B cell (primary cell): Measurements from ENCODE around the gene ZNF775. TPM values are rescaled to one million over a fixed set of nuclear protein-coding genes. Genes with fewer than 3 reads are reported as not detected.
A peak's percentile ranks its signal among the peaks of the same experiment; 100 is the strongest.

Source experiments
- ATAC-seq: fragments of 200-7000 bp; cut with Tn5 transposase; one replicate; pipeline ENCODE4 v1.10.0; 2021; ENCODE audit warnings: low read depth, mild to moderate bottlenecking, moderate number of reproducible peaks, moderate library complexity
- CTCF ChIA-PET: fragments of 350-600 bp; sonication (Branson Sonifier 250); formaldehyde crosslinking; loops from one replicate; lab custom pipeline; 2021; ENCODE audit warnings: antibody characterized with exemption, inconsistent platforms; lab: Charles Lee
- POLR2A ChIA-PET: fragments of 350-600 bp; sonication (Branson Sonifier 250); formaldehyde crosslinking; loops from one replicate; lab custom pipeline; 2021; ENCODE audit warnings: antibody characterized with exemption; lab: Charles Lee
- DNase-seq: peaks from one replicate; pipeline ENCODE4 v3.0.0; 2013
- H2AFZ ChIP-seq: 2 replicates; pipeline ENCODE4 v1.6.1; 2012; ENCODE audit warnings: mild to moderate bottlenecking, low read depth, low read length; ENCODE audit not compliant: insufficient read depth, poor library complexity, severe bottlenecking
- H3K27ac ChIP-seq, 2 donors: 1 replicate in 1 of 2; 2 replicates in 1 of 2; pipeline ENCODE4 v1.5.1; 2012 to 2013; ENCODE audit warnings: low read length in 2 of 2, mild to moderate bottlenecking in 2 of 2, moderate library complexity in 1 of 2
- H3K27me3 ChIP-seq, 4 experiments: fragments of 200-600 bp in 1 of 4; sonication (generic) in 1 of 4; replicated peaks in 1 of 4; 1 replicate in 2 of 4; 2 replicates in 2 of 4; pipeline versions ENCODE4 v1.6.1 to v1.7.0; 2013 to 2016; ENCODE audit warnings: low read length in 3 of 4, mild to moderate bottlenecking in 2 of 4, mixed read lengths in 1 of 4, moderate library complexity in 1 of 4; ENCODE audit not compliant: insufficient read depth in 4 of 4, control insufficient read depth in 3 of 4; ENCODE audit errors: control extremely low read depth in 1 of 4
- H3K36me3 ChIP-seq, 2 experiments: replicated peaks in 1 of 2; 1 replicate in 1 of 2; 2 replicates in 1 of 2; pipeline versions ENCODE4 v1.6.1 to v1.7.1; 2013; ENCODE audit warnings: low read length in 1 of 2; ENCODE audit not compliant: insufficient read depth in 2 of 2, control insufficient read depth in 1 of 2; ENCODE audit errors: control extremely low read depth in 1 of 2, extremely low read depth in 1 of 2
- H3K4me1 ChIP-seq, 2 donors: fragments of 200-600 bp in 1 of 2; sonication (generic) in 1 of 2; 1 replicate in 1 of 2; 2 replicates in 1 of 2; pipeline versions ENCODE4 v1.5.1 to v1.6.1; 2013 to 2017; ENCODE audit warnings: low read length in 2 of 2; ENCODE audit not compliant: control insufficient read depth in 2 of 2, insufficient read depth in 2 of 2
- H3K4me2 ChIP-seq: replicated peaks from 2 replicates; pipeline ENCODE3; 2012; ENCODE audit warnings: mild to moderate bottlenecking, low read depth, low read length; ENCODE audit not compliant: poor library complexity, severe bottlenecking
- H3K4me3 ChIP-seq, 5 experiments: fragments of 200-600 bp in 1 of 5; sonication (generic) in 1 of 5; 1 replicate in 3 of 5; 2 replicates in 2 of 5; pipeline versions ENCODE4 v1.5.1 to v1.7.0; 2011 to 2016; ENCODE audit warnings: low read length in 4 of 5, mild to moderate bottlenecking in 4 of 5, low read depth in 2 of 5, control low read depth in 1 of 5, moderate library complexity in 1 of 5; ENCODE audit not compliant: insufficient read depth in 1 of 5; ENCODE audit errors: control extremely low read depth in 1 of 5, extremely low read depth in 1 of 5
- H3K79me2 ChIP-seq: fragments of 200-600 bp; sonication (generic); one replicate; pipeline ENCODE4 v1.6.0; 2016; ENCODE audit warnings: low read length; ENCODE audit not compliant: control insufficient read depth, insufficient read depth
- H3K9ac ChIP-seq: fragments of 200-600 bp; sonication (generic); 2 replicates; pipeline ENCODE4 v1.6.1; 2017; ENCODE audit warnings: mild to moderate bottlenecking, low read length, moderate library complexity
- H3K9me3 ChIP-seq, 3 donors: one replicate each; pipeline versions ENCODE4 v1.6.1 to v1.7.1; 2013; ENCODE audit warnings: low read length in 2 of 3; ENCODE audit not compliant: control insufficient read depth in 2 of 3, insufficient read depth in 1 of 3; ENCODE audit errors: control extremely low read depth in 1 of 3
- H4K20me1 ChIP-seq: 2 replicates; pipeline ENCODE4 v1.6.0; 2012; ENCODE audit warnings: mild to moderate bottlenecking, low read length; ENCODE audit not compliant: insufficient read depth, control insufficient read depth, poor library complexity, severe bottlenecking
- H3K27ac Mint-ChIP-seq: one replicate; pipeline ENCODE4 v1.8.0; 2021; ENCODE audit warnings: mixed read lengths
- H3K27me3 Mint-ChIP-seq: one replicate; pipeline ENCODE4 v1.8.0; 2021; ENCODE audit warnings: mixed read lengths
- H3K4me1 Mint-ChIP-seq: one replicate; pipeline ENCODE4 v1.8.0; 2021; ENCODE audit warnings: mixed read lengths
- H3K4me3 Mint-ChIP-seq: one replicate; pipeline ENCODE4 v1.8.0; 2021; ENCODE audit warnings: mixed read lengths
- H3K9me3 Mint-ChIP-seq: one replicate; pipeline ENCODE4 v1.8.0; 2022; ENCODE audit warnings: mixed read lengths; ENCODE audit not compliant: insufficient read depth
- EZH2 ChIP-seq: IDR thresholded peaks from 2 replicates; pipeline ENCODE4 v1.6.1; 2012; ENCODE audit warnings: borderline replicate concordance, low read depth, mild to moderate bottlenecking, moderate library complexity, low read length; ENCODE audit not compliant: insufficient read depth, poor library complexity, severe bottlenecking
- WGBS: methylation state at CpG from one replicate; pipeline ENCODE4 v1.1.5; 2013; ENCODE audit warnings: missing lambda C conversion rate; ENCODE audit not compliant: insufficient coverage; 5-methylcytosine and 5-hydroxymethylcytosine counted together
- intact Hi-C: fragments of 100-400 bp; cut with micrococcal nuclease; formaldehyde crosslinking; loops from one replicate; pipeline ENCODE4 v1.10.0; 2022
- polyA plus RNA-seq: library from polyadenylated mRNA; depleted of rRNA; stranded (reverse); fragments of >200 nt; gene quantifications from 2 replicates; pipeline ENCODE4 v1.2.3, GENCODE V29; 2012
- total RNA-seq, 2 donors: library from RNA; stranded (reverse); fragments of 120-200 nt in 1 of 2; gene quantifications; 1 replicate in 1 of 2; 2 replicates in 1 of 2; pipeline versions ENCODE4 v1.2.3 to v1.2.4, GENCODE V29; 2013 to 2022
- TF ChIP-seq, protein P1 (sequence below): fragments of 200-600 bp; IDR thresholded peaks from one replicate; pipeline ENCODE4 v1.8.0; 2022; ENCODE audit warnings: antibody characterized with exemption, mild to moderate bottlenecking

Gene ZNF775
- total and polyA plus RNA-seq, 2 donors (not counting 1 experiment from before 2014, with no cell fraction given): 4.2 to 12.1 TPM

- 77% methylated on average over 3 of the region's 3 CpGs for WGBS
Observed at GRCh38 chr7:150370612-150371071, 8.5 kb upstream of the ZNF775 start.

More at GRCh38 chr7:150370612-150371071, 8.5 kb upstream of the ZNF775 start:
- POLR2A ChIA-PET: interaction anchor here (1.7 to 6.6 kb wide), 3 partner anchors 8 to 36 kb away, joined by 6 to 120 read pairs (median 64); partner anchors contain the start of gene ZNF775
- ATAC-seq: no peak
- peaks cover 33% of the 10 kb centered on the region for H3K79me2 ChIP-seq
- TF ChIP-seq, protein P1, sequence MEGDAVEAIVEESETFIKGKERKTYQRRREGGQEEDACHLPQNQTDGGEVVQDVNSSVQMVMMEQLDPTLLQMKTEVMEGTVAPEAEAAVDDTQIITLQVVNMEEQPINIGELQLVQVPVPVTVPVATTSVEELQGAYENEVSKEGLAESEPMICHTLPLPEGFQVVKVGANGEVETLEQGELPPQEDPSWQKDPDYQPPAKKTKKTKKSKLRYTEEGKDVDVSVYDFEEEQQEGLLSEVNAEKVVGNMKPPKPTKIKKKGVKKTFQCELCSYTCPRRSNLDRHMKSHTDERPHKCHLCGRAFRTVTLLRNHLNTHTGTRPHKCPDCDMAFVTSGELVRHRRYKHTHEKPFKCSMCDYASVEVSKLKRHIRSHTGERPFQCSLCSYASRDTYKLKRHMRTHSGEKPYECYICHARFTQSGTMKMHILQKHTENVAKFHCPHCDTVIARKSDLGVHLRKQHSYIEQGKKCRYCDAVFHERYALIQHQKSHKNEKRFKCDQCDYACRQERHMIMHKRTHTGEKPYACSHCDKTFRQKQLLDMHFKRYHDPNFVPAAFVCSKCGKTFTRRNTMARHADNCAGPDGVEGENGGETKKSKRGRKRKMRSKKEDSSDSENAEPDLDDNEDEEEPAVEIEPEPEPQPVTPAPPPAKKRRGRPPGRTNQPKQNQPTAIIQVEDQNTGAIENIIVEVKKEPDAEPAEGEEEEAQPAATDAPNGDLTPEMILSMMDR: no peak
- no peak for TF ChIP-seq EZH2
- intact Hi-C loops: no loop called here
- H3K4me3 ChIP-seq: no peak overlapping the region
- no peak for DNase-seq
- H4K20me1 ChIP-seq: peaks cover 26% of the 10 kb centered on the region
- CTCF ChIA-PET: interaction anchor here (0.9 to 7.3 kb wide), 5 partner anchors 8 to 49 kb away, joined by 3 to 71 read pairs (median 20); partner anchors contain the start of genes ACTR3C and LRRC61
- H3K4me1 Mint-ChIP-seq: peaks cover 70% of the 10 kb centered on the region
- H3K27ac ChIP-seq: peak overlapping the region in 1 of 2 donors; percentile 98
- no peak overlapping the region for H3K9ac ChIP-seq
- H3K4me2 ChIP-seq: peak overlapping the region; percentile 85
- peaks cover 0 to 36% of the 10 kb centered on the region in 2 experiments for H3K36me3 ChIP-seq
- peak overlapping the region; percentile 92 for H3K4me3 Mint-ChIP-seq
- no peaks in the 10 kb centered on the region for H3K9me3 Mint-ChIP-seq
- no peaks in the 10 kb centered on the region for H3K9me3 ChIP-seq
- no peaks in the 10 kb centered on the region for H3K27me3 ChIP-seq
- H2AFZ ChIP-seq: no peak overlapping the region
- H3K4me1 ChIP-seq: peaks cover 33 to 53% of the 10 kb centered on the region in 2 donors
- no peaks in the 10 kb centered on the region for H3K27me3 Mint-ChIP-seq
- H3K27ac Mint-ChIP-seq: peak overlapping the region; percentile 98
